ENCODE measurements around the gene ZFAND3. TPM values are rescaled to one million over a fixed set of nuclear protein-coding genes. Genes with fewer than 3 reads are reported as not detected.

The ZFAND3 gene
- total RNA-seq, 1 donor from 2014 or later, result 32.7 TPM

GRCh38 chr6:38112181-38112580 lies 292.7 kb downstream of the ZFAND3 start:
- H3K9me3 ChIP-seq, result no peaks in the 10 kb centered on the region
- peaks cover 0 to 2% of the 10 kb centered on the region in 2 donors for H3K36me3 ChIP-seq
- TF ChIP-seq CTCF (IDR thresholded peaks at IDR 0.05), result no peak
- intact Hi-C loops (cut with DNase I), result no loop called here
- no peaks in the 10 kb centered on the region for H3K27me3 ChIP-seq
- peaks cover 0 to 7% of the 10 kb centered on the region in 2 donors for H3K4me1 ChIP-seq
- H3K4me3 ChIP-seq, result no peak overlapping the region
- DNase-seq (ENCODE audit: low spot score in 2 of 2), result no peak
- H3K27ac ChIP-seq, result no peak overlapping the region

GRCh38 chr6:38113825-38114576 lies 294.5 kb downstream of the ZFAND3 start:
- H3K27me3 ChIP-seq, result no peaks in the 10 kb centered on the region
- DNase-seq (ENCODE audit: low spot score in 2 of 2), result no peak
- peaks cover 0 to 7% of the 10 kb centered on the region in 2 donors for H3K4me1 ChIP-seq
- intact Hi-C loops (cut with DNase I), result no loop called here
- TF ChIP-seq CTCF (IDR thresholded peaks at IDR 0.05), result no peak
- H3K27ac ChIP-seq, result no peak overlapping the region
- H3K36me3 ChIP-seq, result peaks cover 0 to 12% of the 10 kb centered on the region in 2 donors
- H3K9me3 ChIP-seq, result no peaks in the 10 kb centered on the region
- no peak overlapping the region for H3K4me3 ChIP-seq

GRCh38 chr6:38114976-38115625 lies 295.6 kb downstream of the ZFAND3 start:
- no peak for TF ChIP-seq CTCF (IDR thresholded peaks at IDR 0.05)
- intact Hi-C loops (cut with DNase I), result no loop called here
- H3K27me3 ChIP-seq, result no peaks in the 10 kb centered on the region

GRCh38 chr6:38115626-38116008 lies 296.1 kb downstream of the ZFAND3 start:
- intact Hi-C loops (cut with DNase I), result no loop called here
- Histone ChIP-seq H3K36me3 (peaks cover 0 to 17% of the 10 kb centered on the region in 2 donors), H3K27me3 (no peaks in the 10 kb centered on the region), H3K4me1 (peaks cover 0 to 2% of the 10 kb centered on the region in 2 donors), H3K27ac (no peak overlapping the region), H3K9me3 (no peaks in the 10 kb centered on the region), H3K4me3 (no peak overlapping the region)
- DNase-seq (ENCODE audit: low spot score in 2 of 2), result no peak
- no peak for TF ChIP-seq CTCF (IDR thresholded peaks at IDR 0.05)

More at GRCh38 chr6:38114976-38115625, 295.6 kb downstream of the ZFAND3 start:
- H3K36me3 ChIP-seq, result peaks cover 0 to 17% of the 10 kb centered on the region in 2 donors
- no peak overlapping the region for H3K27ac ChIP-seq
- peaks cover 0 to 7% of the 10 kb centered on the region in 2 donors for H3K4me1 ChIP-seq
- H3K4me3 ChIP-seq, result no peak overlapping the region
- no peaks in the 10 kb centered on the region for H3K9me3 ChIP-seq
- no peak for DNase-seq (ENCODE audit: low spot score in 2 of 2)

- Histone ChIP-seq H3K9me3 (no peaks in the 10 kb centered on the region), H3K4me1 (no peaks in the 10 kb centered on the region), H3K27ac (no peak overlapping the region), H3K27me3 (no peaks in the 10 kb centered on the region), H3K36me3 (peaks cover 4 to 17% of the 10 kb centered on the region in 2 donors), H3K4me3 (no peak overlapping the region)
- intact Hi-C loops (cut with DNase I), result no loop called here
- DNase-seq (ENCODE audit: low spot score in 2 of 2), result no peak
- TF ChIP-seq CTCF (IDR thresholded peaks at IDR 0.05), result no peak
Measured at GRCh38 chr6:38116248-38116647, 296.7 kb downstream of the ZFAND3 start.

Measured in ascending aorta (tissue), 2 donors.